ENCODE measurements around the gene ETNPPL.

GRCh38 chr4:108762559-108763225 lies at the start of gene ETNPPL:
- TF ChIP-seq MAX (IDR thresholded peaks at IDR 0.05; ENCODE audit: insufficient read depth, insufficient read length) (no peak), CTCF (IDR thresholded peaks at IDR 0.05; ENCODE audit: extremely low read depth in 1 of 2, insufficient read depth in 1 of 2, low read depth in 1 of 2, low read length in 2 of 2) (no peak)

All from endothelial cell of umbilical vein (primary cell).